A673 (cell line): ENCODE results near the gene RBCK1. TPM values are rescaled to one million over a fixed set of nuclear protein-coding genes. Genes with fewer than 3 reads are reported as not detected.

ENCODE experiments used
- BruUV-seq: library from RNA; stranded (reverse); fragments of 400-500 nt; replicated peaks from 2 replicates; lab custom pipeline; 2021; lab: Mats Ljungman, UMichigan
- CTCF ChIA-PET: fragments of 300-600 bp; sonication (Branson Sonifier 250); formaldehyde crosslinking; loops from one replicate; lab custom pipeline; 2022; ENCODE audit warnings: antibody characterized with exemption; lab: Charles Lee
- POLR2A ChIA-PET: fragments of 300-600 bp; sonication (Branson Sonifier 250); formaldehyde crosslinking; loops from one replicate; lab custom pipeline; 2022; ENCODE audit warnings: antibody characterized with exemption; ENCODE audit not compliant: low non-redundant PET; lab: Charles Lee
- DNase-seq: peaks from one replicate; pipeline ENCODE4 v3.0.0-alpha.2; 2015; ENCODE audit warnings: low spot score
- H3K27ac ChIP-seq: fragments of 200-600 bp; sonication (generic); 2 replicates; pipeline ENCODE4 v1.5.1; 2016; ENCODE audit warnings: mixed run types, low read depth, mild to moderate bottlenecking, mixed read lengths, antibody characterized with exemption, low read length; ENCODE audit not compliant: poor library complexity, severe bottlenecking
- H3K27me3 ChIP-seq: fragments of 200-600 bp; sonication (generic); replicated peaks from 2 replicates; pipeline ENCODE4 v1.6.1; 2017; ENCODE audit warnings: mixed run types, low read depth, mild to moderate bottlenecking, mixed read lengths, antibody characterized with exemption, low read length; ENCODE audit not compliant: insufficient read depth, poor library complexity
- H3K36me3 ChIP-seq: fragments of 200-600 bp; sonication (generic); 2 replicates; pipeline ENCODE4 v1.6.1; 2016; ENCODE audit warnings: mixed run types, mild to moderate bottlenecking, mixed read lengths, antibody characterized with exemption, low read length; ENCODE audit not compliant: insufficient read depth, poor library complexity, severe bottlenecking
- H3K4me1 ChIP-seq: fragments of 200-600 bp; sonication (generic); 2 replicates; pipeline ENCODE4 v1.6.1; 2017; ENCODE audit warnings: mixed run types, mild to moderate bottlenecking, mixed read lengths, antibody characterized with exemption, low read length; ENCODE audit not compliant: insufficient read depth, poor library complexity, severe bottlenecking
- H3K4me3 ChIP-seq: fragments of 200-600 bp; sonication (generic); 2 replicates; pipeline ENCODE4 v1.5.1; 2016; ENCODE audit warnings: low read depth, mixed run types, mild to moderate bottlenecking, mixed read lengths, low read length; ENCODE audit not compliant: poor library complexity, severe bottlenecking
- H3K9me3 ChIP-seq: fragments of 200-600 bp; sonication (generic); 2 replicates; pipeline ENCODE4 v1.6.1; 2016; ENCODE audit warnings: mixed run types, low read depth, mild to moderate bottlenecking, mixed read lengths, antibody characterized with exemption, low read length; ENCODE audit not compliant: poor library complexity, severe bottlenecking
- CTCF ChIP-seq: fragments of 300-800, 200-600 bp; sonication (generic); conservative IDR thresholded peaks from 2 replicates; pipeline ENCODE4 v1.5.1; 2017; ENCODE audit warnings: low read depth, mild to moderate bottlenecking, antibody characterized with exemption, low read length, moderate library complexity, mixed read lengths
- EZH2 ChIP-seq: fragments of 200-600 bp; sonication (generic); IDR thresholded peaks from 2 replicates; pipeline ENCODE4 v1.6.1; 2017; ENCODE audit warnings: borderline replicate concordance, low read depth, mild to moderate bottlenecking, mixed read lengths, antibody characterized with exemption, low read length; ENCODE audit not compliant: poor library complexity, severe bottlenecking
- intact Hi-C: fragments of 100-400 bp; cut with micrococcal nuclease; formaldehyde crosslinking; loops from one replicate; pipeline ENCODE4 v1.10.0; 2022; ENCODE audit not compliant: unreplicated experiment
- total RNA-seq: library from RNA; stranded (reverse); gene quantifications from 2 replicates; pipeline ENCODE4 v1.2.3, GENCODE V29; 2021

The RBCK1 gene
- total RNA-seq, 1 experiment from 2014 or later = 72.0 TPM

GRCh38 chr20:480044-480443, 71.9 kb downstream of the RBCK1 start:
- CTCF ChIA-PET = no interaction called here
- Histone ChIP-seq H3K4me3 (no peak overlapping the region), H3K27ac (no peak overlapping the region), H3K9me3 (no peaks in the 10 kb centered on the region), H3K4me1 (peaks cover 3% of the 10 kb centered on the region), H3K27me3 (no peaks in the 10 kb centered on the region), H3K36me3 (peaks cover 66% of the 10 kb centered on the region)
- POLR2A ChIA-PET = no interaction called here
- BruUV-seq = no TSS peak
- intact Hi-C loops = no loop called here
- no peak for DNase-seq
- TF ChIP-seq EZH2 (no peak), CTCF (no peak)

GRCh38 chr20:481167-481566, 73.1 kb downstream of the RBCK1 start:
- CTCF ChIA-PET = no interaction called here
- Histone ChIP-seq H3K27ac (no peak overlapping the region), H3K36me3 (peaks cover 77% of the 10 kb centered on the region), H3K27me3 (no peaks in the 10 kb centered on the region), H3K9me3 (no peaks in the 10 kb centered on the region), H3K4me1 (peaks cover 3% of the 10 kb centered on the region), H3K4me3 (no peak overlapping the region)
- TF ChIP-seq CTCF (no peak), EZH2 (no peak)
- DNase-seq = no peak
- POLR2A ChIA-PET = interaction anchor here (0.5 kb wide), 1 partner anchor 51 kb away, joined by 9 read pairs; no protein-coding TSS in a partner anchor
- no TSS peak for BruUV-seq
- intact Hi-C loops = no loop called here

Other genes with a start within 250 kb of the RBCK1 start
- not detected in 2 replicates for gene DEFB128, start 218.6 kb upstream of the RBCK1 start, total RNA-seq
- not detected in 2 replicates for gene DEFB129, start 181.0 kb upstream of the RBCK1 start, total RNA-seq
- not detected in 2 replicates for gene DEFB132, start 150.6 kb upstream of the RBCK1 start, total RNA-seq
- 21.7 and 26.3 TPM in 2 replicates for gene C20orf96, start 117.5 kb upstream of the RBCK1 start, total RNA-seq
- 38.0 and 39.6 TPM in 2 replicates for gene ZCCHC3, start 110.7 kb upstream of the RBCK1 start, total RNA-seq
- 41.0 and 51.0 TPM in 2 replicates for gene SOX12, start 82.7 kb upstream of the RBCK1 start, total RNA-seq
- gene NRSN2, start 61.2 kb upstream of the RBCK1 start, total RNA-seq = 43.4 and 55.4 TPM in 2 replicates
- 43.4 and 59.6 TPM in 2 replicates for gene TRIB3, start 27.5 kb upstream of the RBCK1 start, total RNA-seq
- 31.8 and 34.3 TPM in 2 replicates for gene TBC1D20, start 54.2 kb downstream of the RBCK1 start, total RNA-seq
- gene CSNK2A1, start 135.5 kb downstream of the RBCK1 start, total RNA-seq = 233 and 240 TPM in 2 replicates
- 0.20 and 0.24 TPM in 2 replicates for gene TCF15, start 202.0 kb downstream of the RBCK1 start, total RNA-seq
- gene SRXN1, start 244.9 kb downstream of the RBCK1 start, total RNA-seq = 11.5 and 11.9 TPM in 2 replicates